ENCODE results near the gene UNC80. TPM values are rescaled to one million over a fixed set of nuclear protein-coding genes. Genes with fewer than 3 reads are reported as not detected.

UNC80 gene
- total and polyA plus RNA-seq, 2 donors from 2014 or later, result 0.04 to 0.06 TPM

- TF ChIP-seq, protein P1, sequence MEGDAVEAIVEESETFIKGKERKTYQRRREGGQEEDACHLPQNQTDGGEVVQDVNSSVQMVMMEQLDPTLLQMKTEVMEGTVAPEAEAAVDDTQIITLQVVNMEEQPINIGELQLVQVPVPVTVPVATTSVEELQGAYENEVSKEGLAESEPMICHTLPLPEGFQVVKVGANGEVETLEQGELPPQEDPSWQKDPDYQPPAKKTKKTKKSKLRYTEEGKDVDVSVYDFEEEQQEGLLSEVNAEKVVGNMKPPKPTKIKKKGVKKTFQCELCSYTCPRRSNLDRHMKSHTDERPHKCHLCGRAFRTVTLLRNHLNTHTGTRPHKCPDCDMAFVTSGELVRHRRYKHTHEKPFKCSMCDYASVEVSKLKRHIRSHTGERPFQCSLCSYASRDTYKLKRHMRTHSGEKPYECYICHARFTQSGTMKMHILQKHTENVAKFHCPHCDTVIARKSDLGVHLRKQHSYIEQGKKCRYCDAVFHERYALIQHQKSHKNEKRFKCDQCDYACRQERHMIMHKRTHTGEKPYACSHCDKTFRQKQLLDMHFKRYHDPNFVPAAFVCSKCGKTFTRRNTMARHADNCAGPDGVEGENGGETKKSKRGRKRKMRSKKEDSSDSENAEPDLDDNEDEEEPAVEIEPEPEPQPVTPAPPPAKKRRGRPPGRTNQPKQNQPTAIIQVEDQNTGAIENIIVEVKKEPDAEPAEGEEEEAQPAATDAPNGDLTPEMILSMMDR (IDR thresholded peaks at IDR 0.05; ENCODE audit: borderline replicate concordance, extremely low read depth, insufficient read depth), result no peak
- FAIRE-seq, result no peak
- intact Hi-C loops (cut with DNase I), result loop anchor here (5.0 kb wide), 1 partner anchor 213 kb away; no protein-coding TSS in a partner anchor
Observed at GRCh38 chr2:209984291-209984690, 212.7 kb downstream of the UNC80 start.

GRCh38 chr2:209985874-209986273 lies 214.2 kb downstream of the UNC80 start:
- Histone ChIP-seq H3K27me3 (ENCODE audit: control insufficient read depth, insufficient read depth, low read length) (no peaks in the 10 kb centered on the region), H3K4me1 (ENCODE audit: control insufficient read depth in 2 of 3, insufficient read depth in 2 of 3, low read depth in 1 of 3, low read length in 3 of 3) (no peaks in the 10 kb centered on the region), H3K4me3 (ENCODE audit: low read length in 3 of 3) (no peak overlapping the region), H3K36me3 (ENCODE audit: control insufficient read depth in 2 of 3, insufficient read depth in 3 of 3, low read length in 3 of 3) (no peaks in the 10 kb centered on the region), H3K27ac (ENCODE audit: low read depth in 2 of 2, low read length in 2 of 2) (no peak overlapping the region), H3K9me3 (ENCODE audit: control insufficient read depth in 2 of 3, insufficient read depth in 1 of 3, low read length in 3 of 3) (no peaks in the 10 kb centered on the region), H3K9ac (ENCODE audit: low read length in 3 of 3) (no peak overlapping the region)
- TF ChIP-seq, protein P1 (IDR thresholded peaks at IDR 0.05; ENCODE audit: borderline replicate concordance, extremely low read depth, insufficient read depth), result no peak
- DNase-seq (no peak), FAIRE-seq (no peak)
- intact Hi-C loops (cut with DNase I), result no loop called here

More at GRCh38 chr2:209984291-209984690, 212.7 kb downstream of the UNC80 start:
- Histone ChIP-seq H3K4me3 (ENCODE audit: low read length in 3 of 3) (no peak overlapping the region), H3K27me3 (ENCODE audit: control insufficient read depth, insufficient read depth, low read length) (no peaks in the 10 kb centered on the region), H3K9ac (ENCODE audit: low read length in 3 of 3) (no peak overlapping the region), H3K9me3 (ENCODE audit: control insufficient read depth in 2 of 3, insufficient read depth in 1 of 3, low read length in 3 of 3) (no peaks in the 10 kb centered on the region), H3K4me1 (ENCODE audit: control insufficient read depth in 2 of 3, insufficient read depth in 2 of 3, low read depth in 1 of 3, low read length in 3 of 3) (no peaks in the 10 kb centered on the region), H3K27ac (ENCODE audit: low read depth in 2 of 2, low read length in 2 of 2) (no peak overlapping the region), H3K36me3 (ENCODE audit: control insufficient read depth in 2 of 3, insufficient read depth in 3 of 3, low read length in 3 of 3) (no peaks in the 10 kb centered on the region)
- no peak for DNase-seq

DNA sequence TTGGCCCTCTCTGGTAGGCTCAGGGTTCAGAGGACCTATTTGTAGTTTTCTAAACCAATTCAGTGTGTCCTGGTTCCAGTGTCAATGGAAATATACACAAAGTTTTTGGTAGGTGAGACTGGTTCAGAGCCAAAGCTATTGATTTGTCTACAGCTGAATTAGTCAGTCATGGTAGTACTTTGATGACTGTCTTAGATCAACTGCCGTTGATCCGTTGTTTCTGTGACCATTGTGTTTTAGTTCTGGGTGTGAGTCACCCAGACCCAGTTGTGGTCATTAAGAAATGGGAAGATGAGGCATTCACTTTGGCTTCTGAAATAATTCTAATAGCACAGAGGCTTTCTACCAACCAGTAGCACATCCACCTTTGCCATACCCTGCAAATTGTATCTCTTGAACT lies 214.8 kb downstream of the UNC80 start:
- Histone ChIP-seq H3K27ac (ENCODE audit: low read depth in 2 of 2, low read length in 2 of 2) (no peak overlapping the region), H3K36me3 (ENCODE audit: control insufficient read depth in 2 of 3, insufficient read depth in 3 of 3, low read length in 3 of 3) (no peaks in the 10 kb centered on the region), H3K4me1 (ENCODE audit: control insufficient read depth in 2 of 3, insufficient read depth in 2 of 3, low read depth in 1 of 3, low read length in 3 of 3) (no peaks in the 10 kb centered on the region), H3K9me3 (ENCODE audit: control insufficient read depth in 2 of 3, insufficient read depth in 1 of 3, low read length in 3 of 3) (no peaks in the 10 kb centered on the region), H3K4me3 (ENCODE audit: low read length in 3 of 3) (no peak overlapping the region), H3K9ac (ENCODE audit: low read length in 3 of 3) (no peak overlapping the region), H3K27me3 (ENCODE audit: control insufficient read depth, insufficient read depth, low read length) (no peaks in the 10 kb centered on the region)
- no peak for FAIRE-seq
- no peak for DNase-seq
- intact Hi-C loops (cut with DNase I), result no loop called here
- TF ChIP-seq, protein P1 (IDR thresholded peaks at IDR 0.05; ENCODE audit: borderline replicate concordance, extremely low read depth, insufficient read depth), result no peak

GRCh38 chr2:209988010-209988409 lies 216.4 kb downstream of the UNC80 start:
- H3K36me3 ChIP-seq (ENCODE audit: control insufficient read depth in 2 of 3, insufficient read depth in 3 of 3, low read length in 3 of 3), result no peaks in the 10 kb centered on the region
- no peak overlapping the region for H3K27ac ChIP-seq (ENCODE audit: low read depth in 2 of 2, low read length in 2 of 2)
- intact Hi-C loops (cut with DNase I), result no loop called here
- no peaks in the 10 kb centered on the region for H3K4me1 ChIP-seq (ENCODE audit: control insufficient read depth in 2 of 3, insufficient read depth in 2 of 3, low read depth in 1 of 3, low read length in 3 of 3)
- no peak for FAIRE-seq
- TF ChIP-seq, protein P1 (IDR thresholded peaks at IDR 0.05; ENCODE audit: borderline replicate concordance, extremely low read depth, insufficient read depth), result no peak
- DNase-seq, result no peak
- no peak overlapping the region for H3K9ac ChIP-seq (ENCODE audit: low read length in 3 of 3)
- H3K4me3 ChIP-seq (ENCODE audit: low read length in 3 of 3), result no peak overlapping the region
- no peaks in the 10 kb centered on the region for H3K27me3 ChIP-seq (ENCODE audit: control insufficient read depth, insufficient read depth, low read length)
- no peaks in the 10 kb centered on the region for H3K9me3 ChIP-seq (ENCODE audit: control insufficient read depth in 2 of 3, insufficient read depth in 1 of 3, low read length in 3 of 3)
